ENCODE data around the gene ANO6.
"Not testable (repeated sequence)": the region's sequence is repeated elsewhere in the genome, so short reads cannot be mapped to it uniquely, and the experiment has no call there.

Gene ANO6

GRCh38 chr12:45260854-45261253 lies 45.0 kb downstream of the ANO6 start:
- TF ChIP-seq, protein P1, sequence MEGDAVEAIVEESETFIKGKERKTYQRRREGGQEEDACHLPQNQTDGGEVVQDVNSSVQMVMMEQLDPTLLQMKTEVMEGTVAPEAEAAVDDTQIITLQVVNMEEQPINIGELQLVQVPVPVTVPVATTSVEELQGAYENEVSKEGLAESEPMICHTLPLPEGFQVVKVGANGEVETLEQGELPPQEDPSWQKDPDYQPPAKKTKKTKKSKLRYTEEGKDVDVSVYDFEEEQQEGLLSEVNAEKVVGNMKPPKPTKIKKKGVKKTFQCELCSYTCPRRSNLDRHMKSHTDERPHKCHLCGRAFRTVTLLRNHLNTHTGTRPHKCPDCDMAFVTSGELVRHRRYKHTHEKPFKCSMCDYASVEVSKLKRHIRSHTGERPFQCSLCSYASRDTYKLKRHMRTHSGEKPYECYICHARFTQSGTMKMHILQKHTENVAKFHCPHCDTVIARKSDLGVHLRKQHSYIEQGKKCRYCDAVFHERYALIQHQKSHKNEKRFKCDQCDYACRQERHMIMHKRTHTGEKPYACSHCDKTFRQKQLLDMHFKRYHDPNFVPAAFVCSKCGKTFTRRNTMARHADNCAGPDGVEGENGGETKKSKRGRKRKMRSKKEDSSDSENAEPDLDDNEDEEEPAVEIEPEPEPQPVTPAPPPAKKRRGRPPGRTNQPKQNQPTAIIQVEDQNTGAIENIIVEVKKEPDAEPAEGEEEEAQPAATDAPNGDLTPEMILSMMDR (conservative IDR thresholded peaks at IDR 0.05; ENCODE audit: low read depth, low read length) = no peak
- no peak for DNase-seq (ENCODE audit: low read depth)
- H3K4me3 ChIP-seq (ENCODE audit: low read depth, low read length) = no peak overlapping the region

- H3K4me3 ChIP-seq (ENCODE audit: low read depth, low read length); DNase-seq (ENCODE audit: low read depth): not testable (repeated sequence)
These were observed 46.3 kb downstream of the ANO6 start for GRCh38 chr12:45262185-45262584.

DNA sequence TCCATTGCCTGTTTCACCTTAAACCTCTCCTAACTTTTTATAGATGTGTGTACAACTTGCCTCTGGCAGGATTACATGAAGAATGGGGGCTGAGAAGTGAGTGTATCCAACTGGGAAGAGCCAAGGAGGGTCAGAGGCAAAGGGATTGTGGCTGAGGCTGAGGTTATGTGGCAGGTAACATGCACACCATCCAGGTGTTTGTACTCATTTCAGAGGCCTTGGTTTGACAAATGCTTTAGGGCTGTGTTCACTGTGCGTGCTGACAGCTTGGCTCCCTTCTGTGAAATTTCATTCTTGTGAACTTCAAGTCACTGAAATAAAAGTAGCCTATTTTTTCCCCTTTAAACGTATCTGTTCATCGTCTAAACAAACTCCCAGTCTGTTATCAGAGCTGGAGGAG lies 47.7 kb downstream of the ANO6 start:
- no peak overlapping the region for H3K4me3 ChIP-seq (ENCODE audit: low read depth, low read length)
- TF ChIP-seq, protein P1 (conservative IDR thresholded peaks at IDR 0.05; ENCODE audit: low read depth, low read length) = no peak
- no peak for DNase-seq (ENCODE audit: low read depth)

GRCh38 chr12:45268672-45269411 lies 52.9 kb downstream of the ANO6 start:
- TF ChIP-seq, protein P1 (conservative IDR thresholded peaks at IDR 0.05; ENCODE audit: low read depth, low read length) = peak; percentile 61
- DNase-seq (ENCODE audit: low read depth) = peak; percentile 95
- H3K4me3 ChIP-seq (ENCODE audit: low read depth, low read length) = peak overlapping the region; percentile 37

DNA sequence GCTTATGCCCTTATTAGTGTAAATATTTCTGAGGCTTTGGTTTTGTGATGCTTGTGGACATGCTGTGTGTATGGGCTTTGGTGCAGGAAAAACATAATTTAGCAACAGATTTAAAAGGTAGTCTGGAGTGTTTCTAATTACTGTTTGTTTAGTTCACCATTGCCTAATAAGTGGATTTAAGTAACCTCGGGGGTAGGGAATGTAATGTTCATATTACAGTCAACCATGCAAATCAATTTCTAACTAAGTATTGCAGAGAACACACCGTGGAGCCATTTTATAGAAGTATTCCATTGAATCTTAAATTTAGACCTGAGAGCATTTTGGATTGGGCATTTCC lies 53.5 kb downstream of the ANO6 start:
- no peak overlapping the region for H3K4me3 ChIP-seq (ENCODE audit: low read depth, low read length)
- no peak for DNase-seq (ENCODE audit: low read depth)
- TF ChIP-seq, protein P1 (conservative IDR thresholded peaks at IDR 0.05; ENCODE audit: low read depth, low read length) = no peak

DNA sequence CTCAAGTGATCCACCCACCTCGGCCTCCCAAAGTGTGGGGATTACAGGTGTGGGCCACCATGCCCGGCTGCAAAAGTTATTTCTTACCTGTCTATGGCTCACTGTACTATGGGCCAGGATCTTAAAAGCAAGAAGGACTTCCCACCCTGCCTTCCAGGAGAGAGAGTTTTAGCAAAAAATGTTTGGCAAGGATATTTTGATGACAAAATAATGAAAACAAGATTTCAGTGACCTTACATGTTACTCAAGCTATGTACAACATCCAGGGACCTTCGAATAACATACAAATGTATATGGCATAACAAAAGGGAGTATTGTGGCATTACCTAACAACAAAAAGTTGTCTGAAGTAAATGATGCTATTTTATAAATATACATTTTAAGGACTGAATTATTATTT lies 55.1 kb downstream of the ANO6 start:
- DNase-seq (ENCODE audit: low read depth) = no peak
- TF ChIP-seq, protein P1 (conservative IDR thresholded peaks at IDR 0.05; ENCODE audit: low read depth, low read length) = no peak
- H3K4me3 ChIP-seq (ENCODE audit: low read depth, low read length) = no peak overlapping the region

- TF ChIP-seq, protein P1 (conservative IDR thresholded peaks at IDR 0.05; ENCODE audit: low read depth, low read length) = no peak
- DNase-seq (ENCODE audit: low read depth) = peak; percentile 90
- H3K4me3 ChIP-seq (ENCODE audit: low read depth, low read length) = no peak overlapping the region
These were observed 57.9 kb downstream of the ANO6 start for GRCh38 chr12:45273717-45274271.
